Small intestine (tissue), 7 donors: ENCODE results near the gene SPDYE1. TPM values are rescaled to one million over a fixed set of nuclear protein-coding genes. Genes with fewer than 3 reads are reported as not detected.
"Not testable (repeated sequence)": the region's sequence is repeated elsewhere in the genome, so short reads cannot be mapped to it uniquely, and the experiment has no call there.

Experiments used
- DNase-seq, 2 donors: peaks; one replicate each; pipeline versions ENCODE4 v3.0.0 to v3.0.0-alpha.2; 2013
- FAIRE-seq: peaks from 2 replicates; lab custom pipeline; 2012; peaks lifted over from hg19 to GRCh38; lab: Jason Lieb, UNC
- H3K27ac ChIP-seq, 3 donors: one replicate each; pipeline ENCODE4 v1.5.1; 2013; ENCODE audit warnings: low read length in 2 of 3, mild to moderate bottlenecking in 2 of 3, control low read depth in 1 of 3, inconsistent platforms in 1 of 3, low read depth in 1 of 3, moderate library complexity in 1 of 3
- H3K27me3 ChIP-seq, 3 donors: one replicate each; pipeline ENCODE4 v1.6.1; 2013; ENCODE audit warnings: low read length in 3 of 3, inconsistent platforms in 1 of 3; ENCODE audit not compliant: control insufficient read depth in 3 of 3, insufficient read depth in 3 of 3
- H3K36me3 ChIP-seq, 3 donors: one replicate each; pipeline ENCODE4 v1.6.1; 2013; ENCODE audit warnings: low read length in 3 of 3, inconsistent platforms in 1 of 3, low read depth in 1 of 3, mild to moderate bottlenecking in 1 of 3, moderate library complexity in 1 of 3; ENCODE audit not compliant: control insufficient read depth in 3 of 3, insufficient read depth in 2 of 3
- H3K4me1 ChIP-seq, 3 donors: one replicate each; pipeline ENCODE4 v1.6.1; 2013; ENCODE audit warnings: low read length in 2 of 3, inconsistent platforms in 1 of 3, low read depth in 1 of 3, mild to moderate bottlenecking in 1 of 3, moderate library complexity in 1 of 3; ENCODE audit not compliant: control insufficient read depth in 3 of 3, insufficient read depth in 2 of 3
- H3K4me3 ChIP-seq, 3 donors: one replicate each; pipeline ENCODE4 v1.5.1; 2013; ENCODE audit warnings: low read length in 3 of 3, control low read depth in 1 of 3, inconsistent platforms in 1 of 3, low read depth in 1 of 3, mild to moderate bottlenecking in 1 of 3, moderate library complexity in 1 of 3
- H3K9me3 ChIP-seq, 2 donors: one replicate each; pipeline ENCODE4 v1.6.1; 2013; ENCODE audit warnings: low read depth in 1 of 2, low read length in 1 of 2; ENCODE audit not compliant: control insufficient read depth in 2 of 2, insufficient read depth in 1 of 2
- WGBS, 3 donors: extraction: QIAGEN DNeasy Blood & Tissue Kit; methylation state at CpG; one replicate each; pipeline ENCODE4 v1.1.7; 2013; 5-methylcytosine and 5-hydroxymethylcytosine counted together
- polyA plus RNA-seq, 4 donors: library from polyadenylated mRNA; stranded (reverse) in 3 of 4; unstranded in 1 of 4; fragments of 200-250 nt in 3 of 4; fragments of 120-200 nt in 1 of 4; gene quantifications; one replicate each; pipeline versions ENCODE4 v1.2.1 to v1.2.3, GENCODE V29; 2013
- donor health status: healthy with polysubstance abuse.
- donor health status: control.
- donor health status: control.
- donor health status: Bipolar disorder and iron deficiency.
- donor health status: healthy.

SPDYE1 gene
- polyA plus RNA-seq, 4 donors, result 0.80 TPM; not detected in 3

GRCh38 chr7:44032031-44032430, 34.3 kb downstream of the SPDYE1 start:
- not testable (repeated sequence) for FAIRE-seq, DNase-seq, H3K9me3 ChIP-seq, H3K27ac ChIP-seq, H3K4me3 ChIP-seq, H3K4me1 ChIP-seq, H3K27me3 ChIP-seq, H3K36me3 ChIP-seq
- 84 to 90% (median 89%) methylated on average over 6 of the region's 6 CpGs for WGBS, 3 donors

- WGBS, 3 donors, result 90 to 96% (median 95%) methylated on average over 11 to 16 of the region's 18 CpGs
- not testable (repeated sequence) for H3K4me1 ChIP-seq, FAIRE-seq, DNase-seq, H3K9me3 ChIP-seq, H3K36me3 ChIP-seq, H3K27ac ChIP-seq, H3K27me3 ChIP-seq, H3K4me3 ChIP-seq
Observed at GRCh38 chr7:44033971-44034844, 36.5 kb downstream of the SPDYE1 start.

GRCh38 chr7:44036364-44036763, 38.7 kb downstream of the SPDYE1 start:
- peak; percentile 62 to 82 for DNase-seq
- H3K9me3 ChIP-seq, H3K4me1 ChIP-seq, H3K4me3 ChIP-seq, H3K27me3 ChIP-seq, FAIRE-seq, H3K36me3 ChIP-seq: not testable (repeated sequence)
- WGBS, 3 donors, result 31 to 48% (median 33%) methylated on average over 4 to 8 of the region's 10 CpGs
- peak overlapping the region in 1 of 3 donors; percentile 55 for H3K27ac ChIP-seq

GRCh38 chr7:44037951-44038350, 40.3 kb downstream of the SPDYE1 start:
- WGBS, 3 donors, result 8 to 72% (median 51%) methylated on average over 1 to 2 of the region's 2 CpGs
- peak; percentile 30 to 70 for DNase-seq
- not testable (repeated sequence) for H3K4me3 ChIP-seq

GRCh38 chr7:44038553-44038952, 40.9 kb downstream of the SPDYE1 start:
- not testable (repeated sequence) for H3K27me3 ChIP-seq, FAIRE-seq, H3K9me3 ChIP-seq, H3K4me1 ChIP-seq, H3K36me3 ChIP-seq, DNase-seq
- WGBS, 3 donors, result 57 to 59% (median 58%) methylated on average over 2 to 7 of the region's 12 CpGs
- Histone ChIP-seq H3K27ac (peak overlapping the region in 1 of 3 donors; percentile 20), H3K4me3 (peak overlapping the region in 1 of 3 donors; percentile 35)

More at GRCh38 chr7:44037951-44038350, 40.3 kb downstream of the SPDYE1 start:
- not testable (repeated sequence) for H3K36me3 ChIP-seq, H3K9me3 ChIP-seq, H3K27me3 ChIP-seq, FAIRE-seq, H3K4me1 ChIP-seq
- H3K27ac ChIP-seq, result peak overlapping the region in 1 of 3 donors; percentile 24

GRCh38 chr7:44038961-44039558, 41.4 kb downstream of the SPDYE1 start:
- not testable (repeated sequence) for H3K9me3 ChIP-seq, FAIRE-seq, H3K36me3 ChIP-seq, H3K27me3 ChIP-seq
- Histone ChIP-seq H3K4me3 (peak overlapping the region in 1 of 3 donors; percentile 25), H3K27ac (peak overlapping the region; percentile 55 to 76 (median 72)), H3K4me1 (peaks cover 0 to 10% (median 0%) of the 10 kb centered on the region in 3 donors)
- WGBS, 3 donors, result 0 to 8% (median 1%) methylated on average over 8 to 22 of the region's 26 CpGs
- peak; percentile 93 to 95 for DNase-seq

- not testable (repeated sequence) for H3K9me3 ChIP-seq, FAIRE-seq, DNase-seq, H3K27me3 ChIP-seq, H3K36me3 ChIP-seq
- Histone ChIP-seq H3K4me3 (peak overlapping the region in 2 of 3 donors; percentile 15 to 19), H3K27ac (peak overlapping the region in 2 of 3 donors; percentile 41 to 50), H3K4me1 (peaks cover 0 to 11% (median 0%) of the 10 kb centered on the region in 3 donors)
- WGBS, 3 donors, result 15 to 21% (median 20%) methylated on average over 9 to 12 of the region's 40 CpGs
Observed at GRCh38 chr7:44039800-44040492, 42.2 kb downstream of the SPDYE1 start.

- peak; percentile 35 to 45 for DNase-seq
- not testable (repeated sequence) for H3K27me3 ChIP-seq, FAIRE-seq, H3K9me3 ChIP-seq, H3K36me3 ChIP-seq
- Histone ChIP-seq H3K4me3 (peak overlapping the region in 2 of 3 donors; percentile 30 to 32), H3K27ac (peak overlapping the region in 1 of 3 donors; percentile 50), H3K4me1 (peaks cover 0 to 15% (median under 1%) of the 10 kb centered on the region in 3 donors)
- 0 to 7% (median 4%) methylated on average over 8 to 44 of the region's 46 CpGs for WGBS, 3 donors
Observed at GRCh38 chr7:44040493-44040891, 42.8 kb downstream of the SPDYE1 start.
